Urinary bladder (tissue), 4 donors: ENCODE data around the gene PPP1R13B. TPM values are rescaled to one million over a fixed set of nuclear protein-coding genes. Genes with fewer than 3 reads are reported as not detected.
"Not testable (repeated sequence)": the region's sequence is repeated elsewhere in the genome, so short reads cannot be mapped to it uniquely, and the experiment has no call there.

Experiments used
- DNase-seq: peaks from one replicate; pipeline ENCODE4 v3.0.0-alpha.2; 2015; ENCODE audit errors: extremely low spot score
- H3K27ac ChIP-seq: one replicate; pipeline ENCODE4 v1.5.1; 2013; ENCODE audit warnings: low read depth, mild to moderate bottlenecking, moderate library complexity
- H3K36me3 ChIP-seq: one replicate; pipeline ENCODE4 v1.6.1; 2013; ENCODE audit warnings: mild to moderate bottlenecking, moderate library complexity; ENCODE audit not compliant: insufficient read depth
- H3K4me1 ChIP-seq: one replicate; pipeline ENCODE4 v1.6.1; 2013; ENCODE audit warnings: mild to moderate bottlenecking, moderate library complexity; ENCODE audit not compliant: insufficient read depth
- H3K4me3 ChIP-seq: one replicate; pipeline ENCODE4 v1.5.1; 2013; ENCODE audit warnings: low read depth, low read length
- WGBS: extraction: QIAGEN DNeasy Blood & Tissue Kit; methylation state at CpG from one replicate; pipeline ENCODE4 v1.1.7; 2013; 5-methylcytosine and 5-hydroxymethylcytosine counted together
- polyA plus RNA-seq: library from polyadenylated mRNA; stranded (reverse); fragments of 200-250 nt; gene quantifications from one replicate; pipeline ENCODE4 v1.2.3, GENCODE V29; 2013
- total RNA-seq: library from RNA; depleted of rRNA; stranded (reverse); fragments of >200 nt; gene quantifications from one replicate; pipeline ENCODE4 v1.2.3, GENCODE V29; 2014
- donor health status: healthy with polysubstance abuse.
- donor health status: healthy.

The PPP1R13B gene
- total and polyA plus RNA-seq, 2 donors, result 15.8 to 17.8 TPM

DNA sequence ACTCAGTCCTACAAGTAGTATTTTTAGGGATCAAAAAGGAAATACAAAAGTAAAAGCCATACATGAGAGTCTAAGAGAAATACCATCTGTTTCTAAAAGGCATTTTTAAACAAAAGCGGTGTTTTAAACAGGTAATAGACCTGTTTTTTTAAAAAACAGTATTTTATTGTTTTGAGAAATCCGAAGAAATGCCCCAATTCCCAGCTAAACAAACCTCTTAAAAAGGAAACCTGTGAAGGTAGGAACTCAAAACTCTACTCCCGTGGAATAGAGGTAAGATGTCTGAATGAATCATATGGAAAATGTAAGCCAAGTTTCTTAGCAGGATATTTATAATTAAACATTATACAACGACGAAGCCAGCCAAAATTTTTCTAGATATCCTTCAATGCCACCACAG lies 2.0 kb downstream of the PPP1R13B start:
- no peak for DNase-seq
- H3K4me1 ChIP-seq, result no peaks in the 10 kb centered on the region
- H3K4me3 ChIP-seq, result no peak overlapping the region
- WGBS, result 75% methylated on average over 5 of the region's 5 CpGs
- no peak overlapping the region for H3K27ac ChIP-seq
- no peaks in the 10 kb centered on the region for H3K36me3 ChIP-seq

DNA sequence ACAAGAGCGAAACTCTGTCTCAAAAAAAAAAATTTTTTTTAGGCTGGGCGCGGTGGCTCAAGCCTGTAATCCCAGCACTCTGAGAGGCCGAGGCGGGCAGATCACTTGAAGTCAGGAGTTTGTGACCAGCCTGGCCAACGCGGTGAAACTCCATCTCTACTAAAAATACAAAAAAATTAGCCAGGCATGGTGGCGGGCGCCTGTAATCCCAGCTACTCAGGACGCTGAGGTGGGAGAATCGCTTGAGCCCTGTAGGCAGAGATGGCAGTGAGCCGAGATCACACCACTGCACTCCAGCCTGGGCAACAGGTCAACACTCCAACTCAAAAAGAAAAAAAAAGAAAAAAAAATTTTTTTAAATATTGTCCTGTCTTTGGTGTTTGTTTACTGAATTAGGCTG lies 6.1 kb downstream of the PPP1R13B start:
- 94% methylated on average over 12 of the region's 12 CpGs for WGBS
- not testable (repeated sequence) for H3K36me3 ChIP-seq, DNase-seq, H3K4me3 ChIP-seq, H3K4me1 ChIP-seq, H3K27ac ChIP-seq

DNA sequence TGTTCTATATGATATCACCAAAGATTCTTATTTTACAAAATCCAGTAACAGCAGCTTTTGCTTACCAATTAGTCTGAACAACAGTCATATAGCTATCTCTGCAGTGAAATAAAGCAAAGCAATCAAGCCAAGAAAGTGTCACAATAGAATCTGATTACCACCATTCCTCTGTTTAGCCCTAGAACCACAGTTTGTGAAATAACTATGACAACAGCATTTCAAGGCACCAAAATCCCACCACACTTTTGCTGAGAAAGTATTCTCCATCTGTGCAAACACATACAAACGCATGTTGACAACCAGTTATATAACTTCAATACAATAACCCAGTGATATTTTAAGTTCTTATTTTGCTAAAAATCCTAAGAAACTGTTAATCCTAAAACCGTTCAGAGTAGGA lies 7.4 kb downstream of the PPP1R13B start:
- 67% methylated on average over 2 of the region's 2 CpGs for WGBS

DNA sequence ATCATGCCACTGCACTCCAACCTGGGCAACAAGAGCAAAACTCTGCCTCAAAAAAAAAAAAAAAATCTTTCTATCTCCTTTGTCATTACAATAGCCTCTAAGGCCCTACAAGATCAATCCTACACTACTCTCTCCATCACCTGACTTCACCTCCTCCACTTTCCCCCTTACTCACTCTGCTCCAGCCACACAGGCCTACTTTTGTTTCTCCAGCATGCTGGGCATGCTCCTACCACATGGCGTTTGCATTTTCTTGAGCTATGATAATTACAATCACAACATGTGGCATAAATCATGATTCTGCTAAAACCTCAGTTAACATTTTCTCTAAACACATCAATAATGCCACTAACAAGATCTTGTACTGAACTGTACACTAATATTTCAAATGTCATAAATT lies 7.8 kb downstream of the PPP1R13B start:
- WGBS, result 70% methylated on average over 1 of the region's 1 CpG
- DNase-seq, result no peak
- Histone ChIP-seq H3K4me3 (no peak overlapping the region), H3K4me1 (no peaks in the 10 kb centered on the region), H3K27ac (no peak overlapping the region), H3K36me3 (no peaks in the 10 kb centered on the region)

More for the DNA sequence above, 7.4 kb downstream of the PPP1R13B start:
- DNase-seq, result no peak
- H3K4me1 ChIP-seq, result no peaks in the 10 kb centered on the region
- no peak overlapping the region for H3K27ac ChIP-seq
- H3K36me3 ChIP-seq, result no peaks in the 10 kb centered on the region
- H3K4me3 ChIP-seq, result no peak overlapping the region

DNA sequence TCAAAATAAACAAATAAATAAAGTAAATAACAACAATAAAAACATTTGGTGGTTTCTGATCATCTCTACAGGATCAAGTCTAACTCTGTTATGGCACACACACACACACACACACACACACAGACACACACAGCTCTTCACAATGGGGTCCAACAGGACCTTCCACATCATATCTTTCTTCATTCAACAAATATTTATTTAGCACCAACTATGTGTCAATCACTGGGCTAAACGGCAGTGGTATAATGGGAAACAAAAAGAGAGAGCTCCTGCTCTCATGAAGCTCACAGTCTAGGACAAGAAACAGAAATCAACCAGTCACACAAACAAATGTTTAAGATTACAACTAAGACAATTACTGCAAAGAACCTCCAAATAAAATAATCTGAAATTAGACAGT lies 9.3 kb downstream of the PPP1R13B start:
- no peak for DNase-seq
- H3K4me1 ChIP-seq, result no peaks in the 10 kb centered on the region
- WGBS, result 54% methylated on average over 1 of the region's 1 CpG
- no peaks in the 10 kb centered on the region for H3K36me3 ChIP-seq
- H3K4me3 ChIP-seq, result no peak overlapping the region
- H3K27ac ChIP-seq, result no peak overlapping the region

DNA sequence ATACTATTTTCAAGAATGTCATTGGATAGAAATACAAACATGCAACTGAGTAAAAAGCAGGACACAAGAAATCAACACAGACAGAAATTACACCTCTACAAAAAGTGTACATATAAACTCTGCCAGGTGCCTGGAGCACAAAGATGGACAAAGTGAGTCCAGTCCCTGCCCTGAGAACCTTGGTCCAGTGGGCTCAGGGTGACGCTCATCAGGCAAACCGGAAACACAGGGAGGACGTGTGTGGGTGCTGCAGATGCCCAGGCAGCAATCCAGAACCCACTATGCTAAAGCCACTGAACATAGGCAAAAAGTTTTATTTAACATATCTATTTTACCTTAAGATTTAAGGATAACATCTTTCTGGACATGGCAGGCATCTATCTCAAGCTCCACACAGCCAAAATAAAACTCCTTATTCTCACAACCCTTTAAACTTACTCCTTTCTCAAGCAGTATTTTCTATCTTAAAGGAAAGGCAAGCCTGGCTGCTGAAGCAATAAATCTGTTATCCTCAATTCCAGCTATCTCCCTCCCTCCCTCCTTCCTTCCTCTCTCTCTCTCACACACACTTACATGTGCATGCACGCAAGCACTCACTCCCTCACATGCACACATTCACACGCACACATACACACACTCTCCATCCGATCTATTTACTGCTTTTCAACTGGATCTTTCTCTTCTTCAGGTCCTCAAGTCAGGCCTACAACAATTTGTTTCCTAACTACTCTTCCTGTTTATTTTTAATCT lies 10.2 kb downstream of the PPP1R13B start:
- no peak for DNase-seq
- H3K36me3 ChIP-seq, result no peaks in the 10 kb centered on the region
- H3K27ac ChIP-seq, result no peak overlapping the region
- H3K4me1 ChIP-seq, result no peaks in the 10 kb centered on the region
- no peak overlapping the region for H3K4me3 ChIP-seq
- WGBS, result 47% methylated on average over 6 of the region's 6 CpGs

DNA sequence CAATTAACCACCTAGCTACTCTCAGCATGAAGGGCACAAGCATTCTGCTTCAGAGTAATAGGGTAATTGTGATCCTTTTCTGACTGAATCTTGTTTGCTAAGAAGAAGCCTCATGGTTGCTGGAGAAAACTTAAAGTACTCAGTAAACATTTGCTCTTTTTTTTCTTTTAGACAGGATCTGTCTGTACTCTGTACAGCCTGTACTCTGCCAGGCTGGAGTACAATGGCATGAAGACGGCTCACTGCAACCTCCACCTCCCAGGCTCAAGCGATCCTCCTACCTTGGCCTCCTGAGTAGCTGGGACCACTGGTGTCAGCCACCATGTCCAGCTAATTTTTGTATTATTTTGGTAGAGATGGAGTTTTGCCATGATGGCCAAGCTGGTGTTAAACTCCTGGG lies 12.4 kb downstream of the PPP1R13B start:
- DNase-seq, result no peak
- no peak overlapping the region for H3K4me3 ChIP-seq
- no peaks in the 10 kb centered on the region for H3K36me3 ChIP-seq
- 98% methylated on average over 2 of the region's 2 CpGs for WGBS
- H3K27ac ChIP-seq, result no peak overlapping the region
- no peaks in the 10 kb centered on the region for H3K4me1 ChIP-seq

DNA sequence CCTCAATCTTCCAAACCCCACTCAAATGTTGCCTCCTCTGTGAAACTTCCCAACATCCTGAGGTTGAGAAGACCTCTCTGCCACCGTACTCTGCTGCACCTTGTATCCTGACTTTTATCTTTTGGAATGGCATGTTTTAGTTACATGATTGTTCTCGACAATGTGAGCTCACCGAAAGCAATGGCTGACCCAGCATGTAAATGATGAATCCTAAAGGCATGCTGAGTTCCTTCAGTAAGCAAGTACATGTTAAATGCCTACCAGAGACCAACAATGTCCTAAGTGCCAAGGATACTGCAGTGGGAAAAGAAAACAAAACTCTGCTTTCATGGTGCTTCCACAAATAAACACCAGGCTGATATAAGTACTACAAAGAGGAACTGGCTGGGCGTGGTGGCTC lies 13.7 kb downstream of the PPP1R13B start:
- WGBS, result 89% methylated on average over 4 of the region's 4 CpGs
- Histone ChIP-seq H3K4me3 (no peak overlapping the region), H3K36me3 (no peaks in the 10 kb centered on the region), H3K27ac (no peak overlapping the region), H3K4me1 (no peaks in the 10 kb centered on the region)
- no peak for DNase-seq

DNA sequence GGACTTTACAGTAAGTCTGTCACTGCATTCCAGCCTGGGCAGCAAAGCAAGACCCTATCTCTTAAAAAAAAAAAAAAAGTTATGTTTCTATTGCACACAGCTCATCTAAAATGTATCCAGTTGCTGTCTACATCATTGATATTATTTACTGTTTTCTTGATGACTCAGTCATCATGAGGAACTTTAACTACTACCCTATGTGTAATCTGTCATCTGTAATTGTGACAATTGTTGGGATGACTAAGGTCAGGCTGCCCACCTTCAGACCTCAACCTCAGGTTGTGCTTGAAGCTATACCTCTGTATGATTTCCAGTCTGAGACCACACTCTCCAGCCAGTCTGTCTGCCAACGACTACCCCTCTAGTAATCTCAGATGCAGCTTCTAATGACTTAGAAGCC lies 15.3 kb downstream of the PPP1R13B start:
- H3K36me3 ChIP-seq, result no peaks in the 10 kb centered on the region
- H3K4me1 ChIP-seq, result peaks cover 4% of the 10 kb centered on the region
- no peak for DNase-seq
- 70% methylated on average over 1 of the region's 1 CpG for WGBS
- H3K27ac ChIP-seq, result peak overlapping the region; percentile 5
- H3K4me3 ChIP-seq, result no peak overlapping the region

DNA sequence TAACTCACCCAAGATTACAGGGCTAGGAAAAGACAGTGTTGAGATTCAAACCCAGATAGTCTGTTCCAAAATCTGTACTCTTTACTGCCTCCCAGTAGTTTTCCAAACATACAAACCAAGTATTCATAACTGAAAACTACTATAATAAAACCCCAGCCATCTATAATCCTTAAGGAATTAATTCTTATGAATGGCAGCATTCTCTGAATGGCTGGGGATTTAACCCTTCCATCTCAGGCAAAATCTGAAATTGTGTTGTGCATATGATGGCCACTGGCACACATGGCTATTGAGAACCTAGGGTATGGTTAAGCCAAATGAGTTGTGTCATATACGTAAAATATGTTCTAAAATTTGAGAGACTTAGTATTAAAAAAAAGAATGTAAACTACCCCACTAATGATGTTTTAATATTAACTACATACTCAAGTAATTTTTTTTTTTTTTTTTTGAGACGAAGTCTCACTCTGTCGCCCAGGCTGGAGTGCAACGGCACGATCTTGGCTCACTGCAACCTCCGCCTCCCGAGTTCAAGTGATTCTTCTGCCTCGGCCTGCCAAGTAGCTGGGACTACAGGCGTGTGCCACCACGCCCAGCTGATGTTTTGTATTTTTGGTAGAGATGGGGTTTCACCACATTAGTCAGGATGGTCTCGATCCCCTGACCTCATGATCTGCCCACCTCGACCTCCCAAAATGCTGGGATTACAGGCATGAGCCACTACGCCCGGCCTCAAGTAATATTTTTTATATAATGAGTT lies 16.7 kb downstream of the PPP1R13B start:
- 90% methylated on average over 14 of the region's 14 CpGs for WGBS
- DNase-seq, result no peak
- peaks cover 4% of the 10 kb centered on the region for H3K4me1 ChIP-seq

DNA sequence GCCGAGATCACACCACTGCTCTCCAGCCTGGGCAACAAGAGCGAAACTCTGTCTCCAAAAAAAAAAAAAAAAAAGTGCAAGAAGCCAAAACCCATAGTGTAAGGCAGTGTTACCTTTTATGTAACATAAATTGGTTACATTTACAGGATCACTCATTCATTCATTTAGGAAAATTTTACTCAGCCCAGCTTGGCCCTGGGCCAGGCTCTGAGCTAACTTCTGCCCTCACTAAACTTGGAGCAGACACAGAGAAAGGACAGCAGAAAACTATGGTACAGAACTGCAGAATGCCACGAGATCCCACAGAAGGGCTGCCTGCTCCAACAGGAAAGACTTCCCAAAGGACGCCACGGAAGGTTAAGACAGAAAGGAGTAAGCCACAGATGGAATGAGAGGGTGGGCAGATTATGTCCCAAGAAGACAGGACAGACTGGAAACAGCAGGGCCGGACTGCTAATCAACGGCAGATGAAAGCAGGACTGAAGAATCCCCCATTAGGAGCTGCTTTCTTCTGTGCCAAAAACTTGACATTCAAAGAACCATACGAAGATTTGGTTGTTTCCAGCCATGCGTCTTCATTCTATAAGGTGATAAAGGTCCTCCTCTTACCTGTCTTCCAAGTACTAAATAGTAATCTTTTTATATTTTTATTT lies 18.9 kb downstream of the PPP1R13B start:
- H3K36me3 ChIP-seq, result no peaks in the 10 kb centered on the region
- no peak for DNase-seq
- no peak overlapping the region for H3K27ac ChIP-seq
- H3K4me3 ChIP-seq, result no peak overlapping the region
- H3K4me1 ChIP-seq, result peaks cover 4% of the 10 kb centered on the region
- 34% methylated on average over 9 of the region's 9 CpGs for WGBS

More for the DNA sequence above, 16.7 kb downstream of the PPP1R13B start:
- Histone ChIP-seq H3K4me3 (no peak overlapping the region), H3K36me3 (no peaks in the 10 kb centered on the region), H3K27ac (no peak overlapping the region)

DNA sequence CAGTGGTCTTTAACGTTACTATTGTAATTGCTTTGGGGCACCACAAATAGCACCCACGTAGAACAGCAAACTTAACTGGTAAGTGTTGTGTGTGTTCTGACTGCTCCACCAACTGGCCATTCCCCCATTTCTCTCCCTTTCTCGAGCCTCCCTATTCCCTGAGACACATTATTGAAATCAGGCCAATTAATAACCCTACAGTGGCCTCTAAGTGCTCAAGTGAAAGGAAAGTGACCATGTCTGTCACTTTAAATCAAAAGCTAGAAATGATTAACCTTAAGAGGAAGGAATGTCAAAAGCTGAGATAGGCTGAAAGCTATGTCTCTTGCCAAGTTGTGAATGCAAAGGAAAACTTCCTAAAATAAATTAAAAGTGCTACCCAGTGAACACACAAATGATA lies 22.3 kb downstream of the PPP1R13B start:
- 55% methylated on average over 3 of the region's 3 CpGs for whole genome bisulfite sequencing
- Histone ChIP-seq H3K27ac (no peak overlapping the region), H3K4me1 (peaks cover 4% of the 10 kb centered on the region), H3K4me3 (no peak overlapping the region), H3K36me3 (no peaks in the 10 kb centered on the region)
- DNase-seq, result no peak

DNA sequence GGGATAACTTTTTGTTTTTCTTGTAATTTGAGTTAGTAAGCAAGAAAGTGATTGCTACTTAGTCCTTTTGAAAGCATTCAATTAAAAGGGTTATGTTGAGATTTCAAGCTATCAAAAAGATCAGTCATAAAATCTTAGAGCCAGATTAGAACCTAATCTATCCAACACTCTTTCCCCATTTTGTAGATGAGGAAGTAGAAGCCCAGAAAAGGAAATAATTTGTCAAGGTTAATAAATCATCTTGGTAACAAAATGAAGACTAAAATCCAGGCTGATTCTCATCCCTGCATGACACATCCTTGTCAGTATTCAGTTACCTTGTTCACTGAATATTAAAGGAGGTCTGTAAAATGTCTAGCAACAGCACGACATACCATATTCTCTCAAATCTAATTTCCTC lies 26.5 kb downstream of the PPP1R13B start:
- Histone ChIP-seq H3K4me3 (no peak overlapping the region), H3K27ac (no peak overlapping the region), H3K36me3 (no peaks in the 10 kb centered on the region), H3K4me1 (no peaks in the 10 kb centered on the region)
- WGBS, result 70% methylated on average over 1 of the region's 1 CpG
- no peak for DNase-seq

DNA sequence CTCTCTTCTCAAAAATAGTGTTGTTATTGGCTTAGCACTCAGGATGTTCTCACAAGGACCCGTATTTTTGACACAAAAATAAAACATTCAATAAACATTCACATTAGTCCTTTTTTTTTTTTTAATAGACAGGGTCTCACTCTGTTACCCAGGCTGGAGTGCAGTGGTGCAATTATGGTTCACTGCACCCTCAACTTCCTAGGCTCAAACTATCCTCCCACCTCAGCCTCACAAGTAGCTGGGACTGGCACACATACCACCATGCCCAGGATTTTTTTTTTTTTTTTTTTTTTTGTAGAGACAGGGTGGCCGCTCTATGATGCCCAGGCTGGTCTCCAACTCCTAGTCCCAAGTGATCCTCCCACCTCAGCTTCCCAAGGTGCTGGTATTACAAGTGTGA lies 27.0 kb downstream of the PPP1R13B start:
- H3K4me3 ChIP-seq, result no peak overlapping the region
- no peak for DNase-seq
- WGBS, result 48% methylated on average over 2 of the region's 2 CpGs
- H3K4me1 ChIP-seq, result no peaks in the 10 kb centered on the region
- H3K36me3 ChIP-seq, result no peaks in the 10 kb centered on the region
- H3K27ac ChIP-seq, result peak overlapping the region; percentile 52
